ENCODE data around the gene KIRREL3. TPM values are rescaled to one million over a fixed set of nuclear protein-coding genes. Genes with fewer than 3 reads are reported as not detected.
A peak's percentile ranks its signal among the peaks of the same experiment; 100 is the strongest.
"Not testable (repeated sequence)": the region's sequence is repeated elsewhere in the genome, so short reads cannot be mapped to it uniquely, and the experiment has no call there.

The KIRREL3 gene
- polyA plus RNA-seq, 3 donors, result 2.1 to 2.6 (median 2.5) TPM

- no peak for DNase-seq (ENCODE audit: extremely low read depth in 1 of 11, low read depth in 9 of 11, low spot score in 4 of 11)
Observed at GRCh38 chr11:126968915-126969314, 31.7 kb downstream of the KIRREL3 start.

- DNase-seq (ENCODE audit: extremely low read depth in 1 of 11, low read depth in 9 of 11, low spot score in 4 of 11), result no peak
Observed at GRCh38 chr11:126965331-126965730, 35.2 kb downstream of the KIRREL3 start.

DNA sequence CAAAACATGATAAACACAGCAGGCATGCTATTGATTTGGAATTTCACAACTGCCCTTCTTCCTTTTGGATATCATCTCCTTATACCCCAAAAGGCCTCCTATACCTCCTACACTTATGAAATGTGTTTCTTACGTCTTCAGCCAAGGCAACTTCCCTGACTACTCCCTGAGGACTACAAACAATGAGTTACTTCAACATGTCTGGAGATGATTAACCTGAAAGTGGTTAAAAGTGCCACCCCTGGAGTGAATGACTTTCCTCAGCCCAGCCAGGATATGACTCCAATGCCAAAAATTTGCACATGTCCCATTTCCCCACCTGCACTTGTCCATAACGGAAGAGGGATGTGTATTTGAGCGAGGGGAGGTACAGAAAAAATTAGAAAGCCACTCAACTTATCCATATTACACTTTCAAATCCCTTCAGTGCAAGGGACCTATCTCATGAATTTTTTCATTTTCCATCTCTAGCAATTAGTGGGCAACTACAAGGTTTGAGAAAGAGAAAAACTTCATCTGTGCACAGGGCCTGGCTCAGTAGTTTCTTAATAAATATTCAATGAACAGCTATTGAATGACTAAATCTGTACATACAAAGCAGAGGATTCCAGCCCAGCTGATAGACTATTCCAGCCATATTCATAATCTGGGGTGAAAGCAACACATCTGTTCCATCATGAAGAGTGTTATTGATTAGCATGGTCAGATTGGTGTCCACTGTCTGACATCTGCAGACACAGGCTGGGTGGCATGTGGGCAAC is 36.8 kb downstream of the KIRREL3 start:
- peak in 1 of 11 donors; percentile 21 for DNase-seq (ENCODE audit: extremely low read depth in 1 of 11, low read depth in 9 of 11, low spot score in 4 of 11)

DNA sequence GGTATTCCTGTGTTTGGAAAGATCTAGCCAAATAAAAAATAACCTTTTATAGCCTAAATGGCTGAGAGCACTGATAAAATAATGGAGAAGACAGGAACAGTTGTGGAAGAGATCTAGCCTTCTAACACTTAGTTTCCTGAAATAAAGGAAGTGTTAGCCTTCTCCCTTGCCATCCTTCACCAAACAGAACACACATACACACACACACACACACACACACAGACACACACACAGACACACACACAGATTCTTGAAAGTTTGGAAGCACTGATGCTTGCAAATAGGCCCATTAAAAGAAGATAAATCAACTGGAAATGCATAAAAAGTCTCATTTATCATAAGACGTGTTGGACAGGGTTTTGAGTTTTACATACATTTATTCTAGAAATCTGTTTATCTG is 37.5 kb downstream of the KIRREL3 start:
- DNase-seq (ENCODE audit: extremely low read depth in 1 of 11, low read depth in 9 of 11, low spot score in 4 of 11), result no peak

DNA sequence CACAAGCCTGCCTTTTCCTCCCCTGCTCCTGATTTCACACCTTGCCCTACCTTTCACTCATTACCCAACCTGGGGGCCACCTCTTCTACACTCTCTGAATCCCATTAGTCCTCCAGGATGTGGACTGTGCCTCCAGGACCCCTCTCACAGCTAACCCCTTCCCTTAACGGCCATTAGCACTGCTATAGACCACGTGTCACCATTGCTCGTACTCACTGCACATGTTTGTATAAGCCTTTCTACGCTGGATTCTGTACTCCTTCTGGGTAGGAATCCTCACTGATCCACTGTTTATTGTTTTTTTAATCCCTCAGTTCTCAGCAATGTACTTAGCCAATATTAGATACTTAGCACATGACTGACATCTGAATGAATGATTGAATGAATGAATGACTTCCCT is 40.9 kb downstream of the KIRREL3 start:
- DNase-seq (ENCODE audit: extremely low read depth in 1 of 11, low read depth in 9 of 11, low spot score in 4 of 11), result no peak

GRCh38 chr11:126956635-126957034 is 43.9 kb downstream of the KIRREL3 start:
- DNase-seq (ENCODE audit: extremely low read depth in 1 of 11, low read depth in 9 of 11, low spot score in 4 of 11), result no peak

DNA sequence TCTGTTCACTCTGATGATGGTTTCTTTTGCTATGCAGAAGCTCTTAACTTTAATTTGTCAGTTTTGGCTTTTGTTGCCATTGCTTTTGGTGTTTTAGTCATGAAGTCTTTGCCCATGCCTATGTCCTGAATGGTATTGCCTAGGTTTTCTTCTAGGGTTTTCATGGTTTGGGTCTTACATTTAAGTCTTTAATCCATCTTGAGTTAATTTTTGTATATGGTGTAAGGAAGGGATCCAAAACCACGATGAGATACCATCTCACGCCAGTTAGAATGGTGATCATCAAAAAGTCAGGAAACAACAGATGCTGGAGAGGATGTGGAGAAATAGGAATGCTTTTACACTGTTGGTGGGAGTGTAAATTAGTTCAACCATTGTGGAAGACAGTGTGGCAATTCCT is 48.0 kb downstream of the KIRREL3 start:
- DNase-seq (ENCODE audit: extremely low read depth in 1 of 11, low read depth in 9 of 11, low spot score in 4 of 11), result not testable (repeated sequence)

DNA sequence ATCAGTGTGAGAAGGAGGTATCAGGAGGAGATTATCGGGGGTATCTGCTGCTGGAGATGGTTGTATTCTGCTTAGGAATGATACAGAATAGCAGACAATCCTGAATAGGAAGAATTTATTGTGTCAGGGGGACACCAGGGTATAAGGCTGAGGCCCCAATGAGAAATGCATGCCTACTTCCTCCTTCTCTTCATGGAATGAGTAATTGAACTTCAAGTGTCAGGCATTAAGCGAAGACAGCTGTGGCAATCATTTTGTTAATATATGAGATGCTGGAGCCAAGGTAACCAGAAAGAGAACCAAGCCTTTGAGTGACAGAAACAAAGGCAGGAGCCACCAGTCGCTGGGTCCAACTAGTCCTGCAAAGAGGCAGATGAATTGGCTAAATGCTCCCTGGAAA is 49.1 kb downstream of the KIRREL3 start:
- no peak for DNase-seq (ENCODE audit: extremely low read depth in 1 of 11, low read depth in 9 of 11, low spot score in 4 of 11)

GRCh38 chr11:126949066-126949891 is 51.3 kb downstream of the KIRREL3 start:
- DNase-seq (ENCODE audit: extremely low read depth in 1 of 11, low read depth in 9 of 11, low spot score in 4 of 11), result no peak

DNA sequence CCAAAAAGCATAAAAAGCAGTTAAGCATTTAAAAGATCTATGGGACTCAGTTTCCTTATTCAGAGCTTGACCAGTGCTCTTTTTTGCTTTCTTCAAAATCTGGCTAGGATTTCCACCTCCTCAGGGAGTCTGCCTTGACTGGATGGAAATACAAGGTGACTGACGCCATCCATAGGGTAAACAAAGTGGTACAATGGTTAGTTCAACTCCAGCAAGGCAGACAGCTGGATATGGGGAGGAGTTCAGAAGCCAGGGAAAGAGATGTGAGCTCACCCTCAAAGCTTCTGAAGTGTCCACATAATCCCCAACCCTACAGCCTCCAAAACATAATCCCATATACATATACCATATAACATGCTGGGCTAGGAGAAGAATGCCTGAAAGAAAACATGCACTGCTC is 52.0 kb downstream of the KIRREL3 start:
- no peak for DNase-seq (ENCODE audit: extremely low read depth in 1 of 11, low read depth in 9 of 11, low spot score in 4 of 11)

GRCh38 chr11:126945319-126945718 is 55.3 kb downstream of the KIRREL3 start:
- no peak for DNase-seq (ENCODE audit: extremely low read depth in 1 of 11, low read depth in 9 of 11, low spot score in 4 of 11)

GRCh38 chr11:126943316-126943715 is 57.3 kb downstream of the KIRREL3 start:
- DNase-seq (ENCODE audit: extremely low read depth in 1 of 11, low read depth in 9 of 11, low spot score in 4 of 11), result no peak

DNA sequence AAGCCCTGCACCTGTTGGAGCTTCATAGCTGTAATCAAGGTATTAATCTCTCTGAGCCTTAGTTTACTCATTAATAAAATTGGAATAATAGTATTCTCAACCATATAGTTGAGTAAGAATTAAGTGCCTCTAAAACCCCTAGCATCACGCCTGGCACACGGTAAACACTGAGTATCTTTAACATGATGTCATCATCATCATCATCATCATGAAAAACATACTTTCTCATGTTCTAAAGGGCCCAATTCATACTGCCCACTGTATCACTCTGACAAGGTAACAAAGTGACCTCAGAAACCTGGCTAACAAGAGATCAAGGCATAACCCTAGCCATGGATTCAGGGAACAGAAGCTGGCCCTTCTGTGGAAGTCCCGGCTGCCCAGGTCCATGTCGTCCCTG is 58.4 kb downstream of the KIRREL3 start:
- DNase-seq (ENCODE audit: extremely low read depth in 1 of 11, low read depth in 9 of 11, low spot score in 4 of 11), result no peak

DNA sequence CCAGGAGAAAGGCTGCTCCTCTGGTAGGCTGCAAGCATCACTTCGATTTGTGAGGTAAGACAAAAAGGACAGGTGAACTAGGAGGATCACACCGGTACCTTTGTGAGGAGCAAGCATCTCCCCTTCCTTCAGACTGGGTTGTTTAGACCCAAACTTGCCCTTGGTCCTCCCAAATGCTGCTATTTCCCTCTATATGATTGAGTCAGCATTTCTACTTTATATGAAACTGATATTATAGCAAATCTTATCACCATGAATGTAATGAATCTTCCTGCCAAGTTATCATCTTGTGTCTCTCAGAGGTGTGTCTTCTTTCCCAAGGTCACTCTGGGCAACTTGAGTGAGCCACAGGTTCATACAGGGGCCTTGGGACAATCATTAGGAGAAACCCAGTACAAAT is 61.0 kb downstream of the KIRREL3 start:
- DNase-seq (ENCODE audit: extremely low read depth in 1 of 11, low read depth in 9 of 11, low spot score in 4 of 11), result no peak

- no peak for DNase-seq (ENCODE audit: extremely low read depth in 1 of 11, low read depth in 9 of 11, low spot score in 4 of 11)
Observed at GRCh38 chr11:126938718-126939117, 61.9 kb downstream of the KIRREL3 start.

GRCh38 chr11:126930091-126930841 is 70.3 kb downstream of the KIRREL3 start:
- DNase-seq (ENCODE audit: extremely low read depth in 1 of 11, low read depth in 9 of 11, low spot score in 4 of 11), result peak in 2 of 11 donors; percentile 10 to 20

- DNase-seq (ENCODE audit: extremely low read depth in 1 of 11, low read depth in 9 of 11, low spot score in 4 of 11), result peak in 1 of 11 donors; percentile 16
Observed at GRCh38 chr11:126929179-126930061, 71.2 kb downstream of the KIRREL3 start.

GRCh38 chr11:126927623-126928022 is 72.9 kb downstream of the KIRREL3 start:
- no peak for DNase-seq (ENCODE audit: extremely low read depth in 1 of 11, low read depth in 9 of 11, low spot score in 4 of 11)

DNA sequence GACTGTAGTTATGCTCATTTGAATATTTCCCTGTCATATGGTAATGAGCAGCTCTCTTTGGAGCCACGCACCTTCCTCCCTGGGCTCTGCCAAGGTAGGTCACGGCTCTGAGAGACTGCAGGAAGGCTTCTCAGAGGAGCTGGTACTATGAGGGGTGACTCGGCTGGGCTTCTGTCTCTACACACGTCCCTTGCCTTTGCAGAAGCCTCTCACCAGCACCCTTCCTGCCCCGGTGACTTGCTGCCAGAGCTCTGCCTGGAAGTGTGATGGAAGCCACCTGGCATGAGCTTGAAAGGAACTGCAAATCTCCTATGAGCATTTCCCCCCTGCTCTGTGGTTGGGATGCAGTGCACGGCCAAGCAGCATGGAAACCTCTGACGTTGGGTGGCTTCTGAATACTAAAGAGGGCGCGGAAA is 74.2 kb downstream of the KIRREL3 start:
- DNase-seq (ENCODE audit: extremely low read depth in 1 of 11, low read depth in 9 of 11, low spot score in 4 of 11), result peak in 10 of 11 donors; percentile 13 to 45 (median 27)

All from renal cortex interstitium (tissue), 11 donors.